Endometrial microvascular endothelial cells (primary cell): ENCODE results near the gene RNF113A. TPM values are rescaled to one million over a fixed set of nuclear protein-coding genes. Genes with fewer than 3 reads are reported as not detected.
"Not testable (repeated sequence)": the region's sequence is repeated elsewhere in the genome, so short reads cannot be mapped to it uniquely, and the experiment has no call there.

Source experiments
- in situ Hi-C: cut with HindIII; loops from 2 replicates; pipeline ENCODE4 v1.10.0; 2017; ENCODE audit warnings: low sequenced_read_pairs, low pct_unique_long_range_greater_than_20kb; ENCODE audit errors: inconsistent ontology term
- total RNA-seq: library from RNA; depleted of rRNA; stranded (reverse); fragments of >200 nt; gene quantifications from one replicate; pipeline ENCODE4 v1.2.3, GENCODE V29; 2015; ENCODE audit errors: inconsistent ontology term

Gene RNF113A
- 13.6 TPM for total RNA-seq

DNA sequence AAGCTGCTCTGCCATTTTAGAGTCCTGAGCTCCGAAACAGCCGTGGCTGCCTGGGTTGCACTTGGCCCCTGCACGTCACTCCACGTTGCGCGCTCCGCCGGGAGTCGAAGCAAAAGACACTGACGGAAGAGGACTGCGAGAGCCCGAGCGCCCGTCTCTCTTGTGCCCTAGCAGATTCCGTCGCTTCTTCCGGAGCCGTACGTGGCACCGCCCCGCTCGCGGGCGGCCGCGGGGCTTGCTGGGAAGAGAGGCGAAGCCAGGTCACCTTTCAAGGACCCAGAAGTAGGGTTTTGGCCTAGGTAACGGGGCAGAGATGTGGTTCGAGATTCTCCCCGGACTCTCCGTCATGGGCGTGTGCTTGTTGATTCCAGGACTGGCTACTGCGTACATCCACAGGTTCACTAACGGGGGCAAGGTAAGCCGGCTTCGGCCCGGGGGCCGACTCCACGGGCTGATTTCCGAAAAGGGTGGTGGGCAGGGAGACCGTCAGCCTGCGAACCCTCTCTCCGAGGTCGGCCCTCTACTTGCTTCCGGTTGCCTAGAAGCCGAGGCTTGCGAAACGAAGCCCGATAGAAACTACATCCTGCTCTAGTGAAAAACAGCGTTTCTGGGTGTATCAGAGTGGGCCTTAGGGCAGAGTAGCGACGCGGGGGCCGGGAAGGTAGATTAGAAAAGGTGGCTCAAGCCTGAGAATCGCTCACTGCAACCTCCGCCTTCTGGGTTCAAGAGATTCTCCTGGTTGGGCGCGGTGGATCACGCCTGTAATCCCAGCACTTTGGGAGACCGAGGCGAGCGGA lies at the start of gene RNF113A, which contains the start of gene NDUFA1:
TSS of gene RNF113A (minus strand) at position 135 of the 797 bp plus-strand sequence. CDS start at position 15, 120 bp downstream.
TSS of gene NDUFA1 (plus strand) at position 234 of the 797 bp plus-strand sequence. CDS start at position 314, 80 bp downstream.
- in situ Hi-C loops = no loop called here

DNA sequence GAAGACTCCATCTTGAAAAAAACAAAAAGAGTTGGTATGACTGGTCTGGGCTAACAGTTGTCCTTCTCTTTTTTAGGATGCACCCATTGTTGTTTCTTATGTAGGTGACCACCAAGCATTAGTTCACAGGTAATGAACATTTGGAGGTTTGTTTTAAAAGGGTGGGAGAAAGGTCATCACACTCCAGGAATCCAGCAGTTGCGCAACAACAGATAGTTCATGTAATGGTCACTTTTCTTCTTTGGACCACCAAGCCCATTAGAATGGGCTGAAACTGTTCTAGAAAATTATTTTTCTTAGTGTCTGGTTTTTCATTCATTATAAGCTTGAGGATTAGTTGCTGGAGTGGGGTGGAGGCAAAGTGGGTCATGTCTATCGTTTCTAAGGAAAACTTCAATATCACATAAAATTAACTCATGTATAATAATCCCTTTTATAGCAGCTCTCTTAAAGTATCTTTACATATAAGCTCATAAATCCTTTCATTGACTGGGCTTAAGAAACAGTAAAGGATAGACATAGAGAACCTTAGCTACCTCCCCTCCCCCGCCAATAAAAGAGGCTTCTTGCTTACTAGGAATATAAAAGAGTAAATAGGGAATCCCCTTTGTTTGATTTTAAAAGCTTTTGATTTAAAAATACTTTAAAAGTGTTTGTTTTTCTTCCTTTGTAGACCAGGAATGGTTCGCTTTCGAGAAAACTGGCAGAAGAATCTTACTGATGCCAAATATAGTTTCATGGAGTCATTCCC lies 48.5 kb upstream of the RNF113A start:
- in situ Hi-C loops = no loop called here

DNA sequence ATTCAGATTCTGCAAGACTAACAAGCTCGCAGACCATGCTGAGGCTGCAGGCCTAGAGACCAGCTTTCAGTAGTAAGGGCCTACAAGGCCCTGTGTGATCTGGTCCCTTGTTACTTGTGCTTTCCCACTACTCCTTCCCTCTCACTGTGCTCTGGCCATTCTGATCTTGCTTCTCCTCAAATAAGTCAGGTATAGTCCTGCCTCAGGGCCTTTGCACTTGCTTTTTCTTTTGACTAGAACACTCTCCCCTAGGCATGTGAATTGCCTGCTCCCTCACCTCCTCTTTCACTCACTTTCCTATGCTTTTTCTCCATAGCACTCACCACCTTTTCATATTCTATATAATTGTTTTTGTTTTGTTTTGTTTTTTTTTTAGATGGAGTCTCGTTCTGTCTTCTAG lies 46.3 kb upstream of the RNF113A start:
- in situ Hi-C loops = no loop called here

DNA sequence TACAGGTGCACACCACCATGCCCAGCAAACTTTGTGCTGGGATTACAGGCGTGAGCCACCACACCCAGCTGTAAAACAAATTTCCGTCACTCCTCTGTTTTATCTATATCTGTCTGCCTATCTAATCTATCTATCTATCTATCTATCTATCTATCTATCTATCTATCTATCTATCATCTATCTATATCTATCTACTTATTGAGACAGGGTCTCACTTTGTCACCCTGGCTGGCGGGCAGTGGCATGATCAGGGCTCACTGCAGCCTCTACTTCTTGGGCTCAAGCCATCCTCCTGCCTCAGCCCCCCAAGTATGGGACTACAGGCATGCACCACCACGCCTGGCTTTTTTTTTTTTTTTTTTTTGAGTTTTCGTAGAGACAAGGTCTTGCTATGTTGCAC lies 44.8 kb upstream of the RNF113A start:
- in situ Hi-C loops = no loop called here

DNA sequence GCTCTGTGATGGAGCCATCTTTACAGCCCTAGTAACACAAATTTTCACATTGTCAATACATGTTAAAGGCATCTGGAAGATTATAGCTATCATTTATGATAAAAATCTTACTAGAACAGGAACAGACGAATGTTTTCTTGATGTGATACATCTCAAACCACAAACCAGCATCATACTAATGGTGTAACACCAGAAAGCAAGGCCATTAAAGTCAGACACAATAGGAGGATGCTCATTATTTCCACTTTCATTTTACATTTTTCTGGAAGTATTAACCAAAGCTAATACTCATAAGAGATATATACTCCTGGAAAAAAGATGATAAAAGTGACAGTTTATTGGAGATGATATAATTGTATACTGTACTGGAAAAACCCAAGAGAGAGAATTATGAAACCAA lies 29.4 kb upstream of the RNF113A start:
- in situ Hi-C loops = no loop called here

DNA sequence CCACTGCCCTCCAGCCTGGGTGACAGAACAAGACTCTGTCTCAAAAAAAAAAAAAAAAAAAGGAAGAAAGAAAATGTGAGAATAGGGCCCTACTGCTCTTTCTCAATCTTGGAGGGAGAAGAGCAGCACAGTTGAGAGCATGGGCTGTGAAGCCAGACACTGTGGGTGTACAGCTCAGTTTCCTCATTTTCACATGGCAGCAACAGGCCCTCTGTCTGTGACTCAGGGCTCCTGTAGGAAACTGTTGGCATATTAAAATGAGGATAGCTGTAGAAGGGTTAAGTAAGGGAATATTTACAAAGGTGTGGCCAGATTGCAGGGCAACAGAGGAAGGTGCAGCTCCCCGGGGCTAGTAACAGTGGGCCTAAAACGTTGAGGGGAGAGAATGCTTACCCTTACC lies 27.6 kb upstream of the RNF113A start:
- in situ Hi-C loops = no loop called here

DNA sequence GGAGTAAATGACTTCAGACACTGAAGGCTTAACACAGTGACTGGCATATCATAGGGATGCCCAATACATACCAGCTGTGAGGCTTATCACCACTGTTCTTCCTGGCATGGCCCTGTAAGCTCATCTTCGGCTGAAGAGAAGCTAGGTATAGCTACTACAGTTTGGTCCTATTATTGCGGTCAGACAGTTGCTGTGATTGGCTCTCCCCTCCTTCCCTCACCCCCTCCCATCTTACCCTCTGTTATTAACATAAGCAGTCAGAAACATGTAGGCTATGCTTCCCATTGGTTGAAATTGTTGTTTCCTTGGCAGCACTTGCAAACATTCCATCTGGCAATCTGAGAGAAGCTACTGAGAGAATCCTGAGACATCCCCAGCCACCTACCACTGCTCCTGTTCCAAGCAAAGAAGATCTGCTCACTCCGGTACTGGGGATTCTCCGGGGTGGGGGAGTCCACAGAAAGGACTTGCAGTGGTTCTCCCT lies 24.4 kb upstream of the RNF113A start, which contains the start of gene AKAP14:
TSS of gene AKAP14 (plus strand) at position 51 of the 484 bp plus-strand sequence. CDS start 7,331 bp downstream, outside the sequence.
- in situ Hi-C loops = no loop called here

DNA sequence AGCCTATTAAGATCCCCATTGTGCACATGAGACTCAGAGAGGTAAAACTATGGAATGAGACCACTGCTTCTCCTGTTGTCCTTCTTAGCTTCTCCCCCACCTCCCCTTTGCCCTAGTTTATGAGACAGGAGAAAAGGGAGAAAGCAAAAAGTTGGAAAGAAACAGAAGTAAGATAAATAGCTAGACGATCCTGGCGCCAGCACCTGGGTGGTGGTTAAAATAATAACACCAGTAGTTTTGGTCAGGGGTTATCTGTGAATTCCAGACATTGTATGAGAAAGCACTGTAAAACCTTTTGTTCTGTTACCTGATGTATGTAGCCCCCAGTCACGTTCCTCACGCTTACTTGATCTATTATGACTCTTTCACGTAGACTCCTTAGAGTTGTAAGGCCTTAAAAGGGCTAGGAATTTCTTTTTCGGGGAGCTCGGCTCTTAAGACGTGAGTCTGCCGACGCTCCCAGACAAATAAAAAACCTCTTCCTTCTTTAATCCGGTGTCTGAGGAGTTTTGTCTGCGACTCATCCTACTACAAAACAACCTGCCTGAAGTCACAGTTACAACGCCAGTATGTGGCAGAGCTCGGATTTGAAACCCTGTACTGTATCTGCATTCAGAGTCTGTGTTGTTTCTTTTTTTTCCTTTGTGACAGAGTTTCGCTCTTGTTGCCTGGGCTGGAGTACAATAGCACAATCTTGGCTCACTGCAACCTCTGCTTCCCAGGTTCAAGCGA lies 20.6 kb upstream of the RNF113A start:
- in situ Hi-C loops = not testable (repeated sequence)

DNA sequence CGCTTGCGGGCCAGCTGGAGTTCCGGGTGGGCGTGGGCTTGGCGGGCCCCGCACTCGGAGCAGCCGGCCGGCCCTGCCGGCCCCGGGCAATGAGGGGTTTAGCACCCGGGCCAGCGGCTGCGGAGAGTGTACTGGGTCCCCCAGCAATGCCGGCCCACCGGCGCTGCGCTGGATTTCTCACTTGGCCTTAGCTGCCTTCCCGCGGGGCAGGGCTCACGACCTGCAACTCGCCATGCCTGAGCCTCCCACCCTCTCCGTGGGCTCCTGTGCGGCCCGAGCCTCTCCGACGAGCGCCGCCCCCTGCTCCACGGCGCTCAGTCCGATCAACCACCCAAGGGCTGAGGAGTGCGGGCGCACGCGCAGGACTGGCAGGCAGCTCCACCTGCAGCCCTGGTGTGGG lies 19.1 kb upstream of the RNF113A start:
- in situ Hi-C loops = not testable (repeated sequence)

DNA sequence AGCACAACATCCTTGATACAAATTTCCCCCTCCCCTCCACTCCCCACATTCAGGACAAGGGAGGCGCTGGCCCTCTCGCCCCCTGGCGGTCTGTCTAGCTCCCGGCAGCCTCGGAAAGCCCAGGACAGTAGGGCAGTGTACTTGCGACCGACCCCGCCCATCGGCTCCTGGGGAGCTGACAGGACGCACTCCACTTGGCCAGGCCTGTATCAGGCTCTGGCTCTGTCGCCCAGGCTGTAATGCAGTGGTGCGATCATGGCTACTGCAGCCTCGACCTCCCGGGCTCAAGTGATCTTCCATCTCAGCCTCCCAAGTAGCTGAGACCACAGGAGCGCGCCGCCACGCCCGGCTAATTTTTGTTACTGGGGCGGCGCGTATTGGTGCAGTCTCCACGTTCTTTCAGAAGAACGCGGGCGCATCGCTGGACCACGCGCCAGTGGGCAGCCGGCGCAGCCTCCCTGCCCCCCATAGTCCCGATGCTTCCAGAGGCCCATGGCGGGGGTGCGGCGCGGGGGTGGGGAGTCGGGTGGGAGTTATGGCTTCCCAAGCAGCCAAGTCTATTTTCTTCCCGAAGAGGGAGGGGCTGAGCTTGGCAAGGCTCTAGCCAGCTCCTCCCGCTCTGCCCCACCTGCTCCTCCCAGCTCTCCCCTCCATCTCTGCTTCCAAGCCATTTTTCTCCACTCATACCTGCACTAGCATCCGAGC lies 16.3 kb upstream of the RNF113A start:
- in situ Hi-C loops = no loop called here

DNA sequence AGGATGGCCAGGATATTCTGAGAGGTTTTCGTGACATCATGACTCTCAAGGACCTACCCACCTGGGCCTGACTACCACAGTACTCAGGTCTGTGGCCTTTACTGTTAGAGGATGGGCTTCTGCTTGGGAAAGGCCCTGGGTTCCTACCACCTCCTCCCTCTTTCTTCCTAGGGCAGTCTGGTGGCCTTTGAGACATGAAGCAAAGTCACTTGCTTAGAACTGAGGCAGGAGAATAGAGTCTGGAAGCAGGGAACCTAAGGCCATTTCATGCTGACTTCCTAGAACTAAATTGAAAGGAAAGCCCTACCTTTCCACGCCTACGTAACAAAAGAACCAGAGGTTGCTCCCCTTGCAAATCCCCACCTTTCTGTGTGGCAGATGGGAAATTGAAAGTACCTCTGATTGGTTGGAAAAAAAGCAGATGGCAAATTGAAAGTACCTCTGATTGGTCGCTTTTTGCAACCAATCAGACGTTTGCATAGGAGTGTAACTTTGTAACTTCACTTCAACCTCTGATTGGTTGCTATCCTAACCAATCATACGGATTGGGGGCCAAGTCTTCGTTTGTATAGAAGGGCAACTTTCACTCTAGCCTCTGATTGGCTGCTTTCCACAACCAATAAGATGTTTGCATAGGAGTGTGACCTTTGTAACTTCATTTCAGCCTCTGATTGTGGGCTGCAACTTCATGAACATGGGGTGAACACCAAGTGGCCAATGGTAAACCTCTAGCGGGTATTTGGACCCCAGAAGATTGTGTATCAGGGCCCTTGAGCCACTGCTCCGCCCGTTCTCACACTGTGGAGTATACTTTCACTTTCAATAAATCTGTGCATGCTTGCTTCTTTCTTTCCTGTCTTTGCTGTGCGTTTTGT lies 14.3 kb upstream of the RNF113A start:
- in situ Hi-C loops = no loop called here

DNA sequence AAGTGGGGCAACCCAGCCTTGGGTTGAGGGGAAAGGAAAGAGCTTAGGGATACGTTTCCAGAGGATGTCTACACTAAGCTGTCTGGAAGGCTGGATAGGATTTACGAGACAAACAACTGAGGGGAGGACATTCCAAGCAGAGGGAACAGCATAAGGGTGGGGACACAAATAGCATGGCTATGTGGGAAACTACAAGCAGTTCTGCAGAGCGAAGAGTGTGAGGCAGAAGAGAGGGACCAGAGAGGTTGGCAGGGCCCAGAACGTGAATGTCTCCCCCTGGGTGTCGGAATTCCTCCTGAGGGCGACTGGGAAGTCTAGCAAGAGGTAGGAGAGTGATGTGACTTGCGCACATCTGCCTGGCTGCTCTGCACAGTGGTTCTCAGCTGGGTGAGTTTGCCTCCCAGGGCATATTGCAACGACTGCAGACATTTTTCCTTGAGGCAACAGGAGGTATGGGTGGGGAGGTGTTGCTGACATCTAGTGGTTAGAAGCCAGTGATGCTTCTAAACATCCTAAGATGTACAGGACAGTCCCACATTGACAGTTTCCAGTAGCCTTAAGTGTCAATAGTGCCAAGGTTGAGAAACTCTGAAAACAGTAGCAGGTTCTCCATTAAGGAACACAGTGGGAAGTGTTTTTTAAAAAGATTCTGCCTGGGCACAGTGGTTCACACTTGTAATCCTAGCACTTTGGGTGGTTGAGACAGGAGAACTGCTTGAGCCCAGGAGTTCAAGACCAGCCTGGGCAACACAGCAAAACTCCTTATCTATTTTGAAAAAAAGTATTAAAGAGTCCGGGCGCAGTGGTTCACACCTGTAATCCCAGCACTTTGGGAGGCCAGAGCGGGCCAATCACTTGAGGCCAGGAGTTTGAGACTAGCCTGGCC lies 9.3 kb upstream of the RNF113A start:
- in situ Hi-C loops = no loop called here

DNA sequence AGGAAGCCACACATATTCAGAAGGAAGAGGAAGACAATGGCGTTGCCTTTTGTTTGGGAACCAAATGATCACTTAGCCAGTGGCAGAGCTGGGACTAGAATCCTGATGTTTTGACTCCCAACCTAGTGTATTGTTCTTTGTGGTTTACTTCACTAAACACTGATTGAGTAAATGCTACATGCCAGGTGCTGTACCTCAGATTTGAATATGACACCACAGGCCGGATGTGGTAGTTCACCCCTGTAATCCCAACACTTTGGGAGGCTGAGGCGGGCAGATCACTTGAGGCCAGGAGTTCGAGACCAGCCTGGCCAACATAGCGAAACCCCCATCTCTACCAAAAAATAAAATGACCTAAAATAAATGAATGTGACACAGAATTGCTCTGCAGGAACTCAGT lies 8.5 kb upstream of the RNF113A start:
- in situ Hi-C loops = no loop called here

DNA sequence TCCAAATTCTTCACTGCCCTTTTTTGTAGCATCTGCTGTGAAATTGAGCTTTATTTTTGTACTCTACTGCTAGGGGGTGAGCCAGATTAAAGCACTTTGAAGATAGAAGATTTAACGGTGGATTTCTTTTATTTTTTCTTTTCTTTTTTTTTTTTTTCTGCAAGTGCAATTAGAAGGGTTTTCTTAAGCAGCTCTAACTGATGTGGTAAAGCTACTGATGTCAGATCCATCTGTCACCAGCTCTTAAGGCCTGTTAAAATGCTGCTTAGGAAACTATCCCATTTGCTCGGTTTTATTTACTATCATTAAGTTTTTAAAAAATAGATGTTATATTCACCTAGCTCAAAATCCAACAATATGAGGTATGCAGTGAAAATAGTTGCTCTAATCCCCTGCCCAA lies 7.2 kb upstream of the RNF113A start:
- in situ Hi-C loops = no loop called here

DNA sequence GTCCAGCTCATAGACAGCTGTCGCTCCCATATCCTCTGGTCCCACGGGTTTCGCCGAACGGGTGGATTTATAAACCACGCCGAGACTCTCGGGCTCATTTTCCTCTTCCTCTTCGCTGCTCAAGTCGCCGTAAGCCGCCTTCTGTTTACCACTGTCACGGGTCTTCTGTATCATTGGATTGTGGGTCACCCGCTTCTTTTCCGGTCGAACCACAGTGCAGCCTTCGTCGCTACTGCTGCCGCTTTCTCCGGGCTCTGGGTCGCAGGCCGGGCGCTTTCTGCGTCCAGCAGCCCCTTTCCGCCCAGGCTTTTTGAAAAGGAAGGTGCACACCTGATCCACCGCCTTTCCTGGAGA lies 311 bp downstream of the RNF113A start:
- in situ Hi-C loops = no loop called here

DNA sequence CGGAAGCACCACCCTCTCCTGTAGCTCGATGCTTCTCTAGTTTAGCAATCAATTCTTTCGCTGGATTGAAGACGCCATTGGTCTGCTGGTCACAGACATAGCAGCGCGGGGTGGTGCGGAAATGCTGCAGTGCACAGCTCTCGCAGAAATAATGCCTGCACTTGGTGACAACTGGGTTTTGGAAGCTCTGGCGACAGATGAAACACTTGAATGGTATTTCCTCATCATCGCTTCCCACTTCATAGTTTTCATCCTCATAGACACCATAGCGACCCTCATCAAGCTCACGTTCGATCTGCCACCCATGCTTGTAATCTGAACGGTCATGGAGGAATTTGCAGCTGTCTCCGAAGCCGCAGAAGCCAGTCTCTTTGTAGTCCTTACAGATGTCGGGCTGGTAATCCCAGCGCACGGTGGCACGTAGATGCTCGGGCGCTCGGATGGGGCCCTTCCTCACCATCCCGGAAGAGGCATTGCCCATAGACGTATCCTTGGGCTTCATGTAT lies 854 bp downstream of the RNF113A start:
- in situ Hi-C loops = no loop called here

DNA sequence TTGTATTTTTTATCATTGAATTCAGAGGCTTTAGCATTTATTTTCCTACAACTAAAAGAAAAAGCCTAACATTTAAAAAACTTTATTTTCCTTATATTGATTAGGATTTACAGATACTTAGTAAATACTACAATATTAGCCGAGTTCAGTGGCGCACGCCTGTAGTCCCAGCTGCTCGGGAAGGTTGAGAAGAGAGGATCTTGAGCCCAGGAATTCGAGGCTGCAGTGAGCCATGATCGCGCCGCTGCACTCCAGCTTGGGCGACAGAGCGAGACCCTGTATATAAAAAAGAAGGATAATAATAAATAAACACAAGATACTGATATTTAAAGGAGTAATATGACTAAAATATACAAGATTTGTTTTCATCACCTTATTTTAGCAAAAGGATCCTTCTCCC lies 18.1 kb downstream of the RNF113A start:
- in situ Hi-C loops = no loop called here
